Activated T-cell treated with anti-CD3 and anti-CD28 coated beads for 1 hour (primary cell): ENCODE data around the gene ZNF792.
"Not testable (repeated sequence)": the region's sequence is repeated elsewhere in the genome, so short reads cannot be mapped to it uniquely, and the experiment has no call there.

Source experiments
- DNase-seq: peaks from one replicate; pipeline ENCODE4 v3.0.0-alpha.2; 2020; ENCODE audit warnings: low read depth

The ZNF792 gene

DNA sequence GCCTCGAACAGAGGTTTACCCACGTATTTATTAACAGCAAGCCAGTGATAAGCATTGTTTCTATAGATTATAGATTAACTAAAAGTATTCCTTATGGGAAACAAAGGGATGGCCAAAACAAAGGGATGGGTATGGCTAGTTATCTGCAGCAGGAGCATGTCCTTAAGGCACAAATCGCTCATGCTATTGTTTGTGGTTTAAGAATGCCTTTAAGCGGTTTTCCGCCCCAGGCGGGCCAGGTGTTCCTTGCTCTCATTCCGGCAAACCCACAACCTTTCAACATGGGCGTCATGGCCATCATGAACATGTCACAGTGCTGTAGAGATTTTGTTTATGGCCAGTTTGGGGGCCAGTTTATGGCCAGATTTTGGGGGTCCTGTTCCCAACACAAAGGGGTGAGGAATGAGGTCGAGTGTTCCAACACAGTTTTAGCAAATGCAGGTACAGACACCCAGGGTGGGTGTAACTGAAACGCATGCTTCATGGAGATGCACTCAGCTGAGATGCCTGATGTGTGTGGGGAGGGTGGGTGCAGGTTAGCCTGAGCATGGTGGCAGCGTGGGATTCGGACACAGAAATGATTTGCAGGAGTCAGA is 6.3 kb upstream of the ZNF792 start:
- DNase-seq, result not testable (repeated sequence)

DNA sequence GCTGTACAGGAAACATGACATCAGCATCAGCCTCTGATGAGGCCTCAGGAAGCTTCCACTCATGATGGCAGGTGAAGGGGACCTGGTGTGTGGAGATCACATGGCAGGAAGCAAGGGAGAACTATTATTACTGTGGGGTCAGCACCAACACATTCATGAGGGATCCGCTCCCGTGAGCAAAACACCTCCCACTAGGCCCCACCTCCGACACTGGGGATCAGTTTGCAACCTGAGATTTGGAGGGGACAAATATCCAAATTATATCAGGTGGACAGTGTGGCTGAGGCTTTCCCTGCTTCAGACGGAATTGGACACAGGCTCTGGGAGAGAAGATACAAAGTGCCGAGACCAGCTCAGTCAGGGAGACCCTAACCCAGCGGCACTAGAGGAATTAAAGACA is 5.7 kb upstream of the ZNF792 start:
- DNase-seq, result no peak

- DNase-seq, result no peak
Observed at GRCh38 chr19:34967551-34967950, 3.5 kb upstream of the ZNF792 start.

GRCh38 chr19:34965505-34965904 is 1.5 kb upstream of the ZNF792 start:
- DNase-seq, result not testable (repeated sequence)

DNA sequence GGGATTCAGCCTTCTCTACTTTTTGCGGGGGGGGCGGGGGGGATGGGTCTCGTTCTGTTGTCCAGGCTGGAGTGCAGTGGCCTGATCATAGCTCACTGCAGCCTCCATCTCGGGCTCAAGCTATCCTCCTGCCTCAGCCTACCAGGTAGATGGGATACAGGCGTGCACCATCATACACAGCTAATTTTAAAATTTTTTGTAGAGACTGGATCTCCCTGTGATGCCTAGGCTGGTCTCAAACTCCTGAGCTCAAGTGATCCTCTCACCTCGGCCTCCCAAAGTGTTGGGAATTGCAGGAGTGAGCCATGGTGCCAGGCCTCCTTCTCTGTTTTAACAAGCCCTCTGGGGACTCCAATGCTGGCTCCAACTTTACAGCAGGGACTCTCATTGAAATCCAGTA is 569 bp upstream of the ZNF792 start:
- no peak for DNase-seq

DNA sequence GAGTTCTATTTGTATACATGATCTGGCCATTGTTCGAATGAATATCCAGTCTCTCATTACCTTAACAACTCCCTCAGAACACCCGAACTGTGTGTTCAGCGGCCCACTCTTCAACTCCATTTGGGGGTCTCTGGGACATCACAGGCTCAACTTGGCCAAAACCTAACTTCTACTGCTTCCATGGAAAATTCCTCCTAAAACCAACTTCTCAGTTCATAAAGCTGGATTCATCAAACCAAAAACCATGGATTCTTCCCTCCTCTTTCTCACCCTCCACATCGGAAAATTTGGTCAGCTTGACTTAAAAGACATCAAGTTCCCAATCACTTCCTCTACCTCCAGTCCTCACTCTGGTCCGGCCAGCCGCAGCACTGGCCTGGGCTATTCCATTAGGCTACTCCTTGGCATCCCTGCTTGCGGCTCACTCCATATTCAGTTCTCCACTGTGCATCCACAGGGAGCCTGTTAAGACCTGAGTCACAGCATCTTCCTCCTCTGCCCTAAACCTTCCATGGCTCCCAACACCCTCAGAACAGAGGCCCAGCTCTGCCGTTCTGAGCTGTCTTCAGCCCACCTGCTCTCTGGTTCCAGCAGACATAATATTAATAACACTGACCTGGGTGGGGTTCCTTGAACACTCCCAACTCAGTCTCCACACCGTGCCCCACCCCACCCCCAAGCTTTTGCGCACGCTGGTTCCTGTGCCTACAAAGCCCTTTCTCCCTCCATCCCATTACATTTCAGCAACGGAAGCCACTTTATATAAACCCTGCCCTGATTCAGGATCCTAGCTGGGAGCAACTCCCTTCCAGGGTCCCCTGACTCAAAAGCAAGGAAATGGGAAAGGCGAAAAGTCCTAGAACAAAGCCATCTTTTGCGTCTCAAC is 1.1 kb downstream of the ZNF792 start:
- DNase-seq, result no peak

GRCh38 chr19:34961775-34962686 is 2.0 kb downstream of the ZNF792 start:
- no peak for DNase-seq

DNA sequence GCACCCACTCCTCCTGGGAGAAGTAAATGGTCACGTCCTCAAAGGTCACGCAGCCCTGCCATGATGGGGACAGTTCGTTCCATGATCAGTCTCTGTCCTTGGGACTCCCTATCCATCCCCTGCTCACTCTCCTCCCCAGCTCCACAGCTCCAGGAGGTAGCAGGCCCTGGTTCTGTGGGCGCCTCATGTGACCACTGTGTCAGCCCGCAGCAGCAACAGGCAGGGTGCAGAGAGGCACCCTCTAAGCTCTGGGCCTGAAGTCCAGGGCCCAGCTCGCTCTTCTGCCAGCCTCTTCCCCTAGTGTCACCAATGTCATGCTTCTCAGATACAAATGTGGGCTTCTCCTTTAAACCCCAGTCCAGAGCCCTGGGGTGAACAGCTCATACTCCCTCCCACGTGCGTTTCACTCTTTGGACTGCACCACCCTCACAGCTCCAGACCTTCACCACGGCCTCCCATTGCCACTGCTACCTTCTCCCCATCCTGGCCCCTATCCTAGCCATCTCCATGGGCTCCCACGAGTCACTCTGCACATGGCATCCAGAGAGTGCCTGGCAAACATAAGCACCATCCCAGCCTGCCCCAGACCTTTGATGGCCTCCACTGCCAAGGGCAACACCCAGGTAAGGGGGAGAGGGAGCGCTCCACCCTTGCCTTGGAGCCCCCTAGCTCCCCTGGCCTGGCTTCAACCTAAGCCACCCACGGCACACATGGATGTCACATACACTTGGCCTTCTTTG is 2.9 kb downstream of the ZNF792 start:
- no peak for DNase-seq

DNA sequence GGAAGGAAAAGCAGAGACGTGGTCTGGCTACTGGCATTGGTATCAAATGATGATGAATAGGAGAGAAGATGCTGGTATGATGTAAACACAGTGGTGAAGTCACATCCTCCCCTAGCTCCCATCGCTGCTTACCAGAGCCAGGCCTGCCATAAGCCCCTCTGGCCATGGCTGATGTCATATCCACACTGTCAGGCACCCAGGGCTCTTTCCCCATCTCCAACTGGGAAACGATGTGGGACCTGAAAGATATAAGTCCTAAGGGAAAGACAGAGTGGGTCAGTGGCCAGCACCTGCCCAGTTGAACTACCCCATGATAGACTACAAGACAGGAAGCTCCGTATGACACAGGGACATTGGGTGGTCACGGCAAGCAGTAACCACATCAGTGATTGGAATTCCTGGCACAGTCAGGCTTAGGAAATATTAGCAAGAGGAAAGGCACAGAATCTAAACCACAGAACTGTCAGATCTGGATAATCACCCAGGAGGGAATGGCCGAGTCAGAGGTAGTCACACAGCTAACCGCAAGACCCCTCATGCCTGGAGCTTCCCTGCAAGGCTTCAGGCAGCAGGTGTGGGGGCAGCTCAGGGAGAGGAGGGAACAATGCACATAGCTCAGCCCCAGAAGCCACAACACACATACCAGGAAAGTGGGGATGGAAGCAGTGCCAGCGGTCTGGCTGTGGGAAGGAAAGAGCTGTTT is 3.8 kb downstream of the ZNF792 start:
- DNase-seq, result no peak

GRCh38 chr19:34959021-34959420 is 5.0 kb downstream of the ZNF792 start:
- no peak for DNase-seq

DNA sequence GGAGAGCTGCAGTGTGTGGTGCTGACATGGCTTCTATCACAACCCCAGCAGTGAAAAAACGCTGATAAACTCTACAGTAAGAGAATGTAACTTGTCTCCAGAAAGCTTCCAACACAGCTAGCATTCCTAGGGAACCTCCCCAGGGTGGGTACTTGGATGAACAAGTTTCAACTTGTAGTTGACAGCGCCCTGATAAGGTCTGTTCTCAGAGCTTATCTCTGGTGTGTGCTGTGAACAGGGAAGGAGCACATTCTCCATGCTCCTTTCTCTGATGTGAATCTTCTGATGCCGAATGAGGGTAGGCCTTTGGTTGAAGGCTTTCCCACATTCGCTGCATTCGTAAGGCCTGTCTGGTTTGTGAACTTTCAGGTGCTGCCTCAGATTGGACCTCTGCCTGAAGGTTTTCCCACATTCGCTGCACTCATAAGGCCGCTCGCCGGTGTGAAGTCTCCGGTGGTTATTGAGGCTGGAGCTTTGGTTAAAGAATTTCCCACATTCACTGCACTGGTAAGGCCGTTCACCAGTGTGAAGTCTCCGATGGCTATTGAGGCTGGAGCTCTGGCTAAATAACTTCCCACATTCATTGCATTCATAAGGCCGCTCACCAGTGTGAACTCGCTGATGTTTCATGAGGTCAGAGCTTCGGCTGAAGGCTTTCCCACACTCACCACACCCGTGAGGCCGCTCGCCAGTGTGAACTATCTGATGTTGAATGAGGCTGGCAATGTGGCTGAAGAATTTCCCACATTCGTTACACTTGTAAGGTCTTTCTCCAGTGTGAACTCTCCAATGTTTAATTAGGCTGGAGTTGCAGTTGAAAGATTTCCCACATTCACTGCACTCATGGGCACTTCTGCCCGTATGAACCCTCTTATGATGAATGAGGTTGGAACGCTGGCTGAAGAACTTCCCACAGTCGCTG is 5.9 kb downstream of the ZNF792 start:
- DNase-seq, result no peak

GRCh38 chr19:34953092-34953491 is 10.9 kb downstream of the ZNF792 start:
- no peak for DNase-seq

DNA sequence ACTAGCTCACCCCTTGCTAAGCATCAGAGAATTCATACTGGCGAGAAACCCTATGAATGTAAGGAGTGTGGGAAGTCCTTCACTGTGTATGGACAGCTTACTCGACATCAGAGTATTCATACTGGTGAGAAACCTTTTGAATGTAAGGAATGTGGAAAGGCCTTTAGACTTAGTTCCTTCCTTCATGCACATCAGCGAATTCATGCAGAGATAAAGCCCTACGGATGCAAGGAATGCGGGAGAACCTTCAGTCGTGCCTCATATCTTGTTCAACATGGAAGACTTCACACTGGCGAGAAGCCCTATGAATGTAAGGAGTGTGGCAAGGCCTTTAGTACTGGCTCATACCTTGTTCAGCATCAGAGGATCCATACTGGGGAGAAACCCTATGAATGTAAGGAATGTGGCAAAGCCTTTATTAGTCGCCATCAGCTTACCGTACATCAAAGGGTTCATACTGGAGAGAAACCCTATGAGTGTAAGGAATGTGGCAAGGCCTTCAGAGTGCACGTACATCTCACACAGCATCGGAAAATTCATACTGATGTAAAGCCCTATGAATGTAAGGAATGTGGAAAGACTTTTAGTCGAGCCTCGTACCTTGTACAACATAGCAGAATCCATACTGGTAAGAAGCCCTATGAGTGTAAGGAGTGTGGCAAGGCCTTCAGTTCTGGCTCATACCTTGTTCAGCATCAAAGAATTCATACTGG is 20.0 kb downstream of the ZNF792 start:
- DNase-seq, result no peak

- DNase-seq, result no peak
Observed at GRCh38 chr19:34938886-34939285, 25.1 kb downstream of the ZNF792 start.

DNA sequence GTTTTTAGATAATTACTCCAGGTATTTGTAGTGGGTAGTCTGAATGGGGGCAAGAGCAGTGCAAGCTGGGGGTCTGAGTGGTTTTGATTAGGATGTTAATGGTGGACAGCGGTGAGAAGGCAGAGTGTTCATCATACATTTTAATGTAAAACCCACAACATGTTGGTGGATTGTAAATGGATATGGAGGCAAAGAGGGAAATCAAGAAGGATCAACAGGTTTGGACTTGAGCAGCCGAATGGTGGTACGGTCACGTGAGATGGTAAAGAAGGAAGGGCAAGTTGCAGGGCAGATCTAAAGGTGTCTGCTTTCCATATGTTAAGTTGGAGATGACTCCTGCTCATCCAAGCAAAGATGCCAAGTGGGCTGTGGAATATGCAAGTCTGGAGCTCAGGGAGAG is 27.8 kb downstream of the ZNF792 start:
- DNase-seq, result no peak

- no peak for DNase-seq
Observed at GRCh38 chr19:34932494-34932893, 31.5 kb downstream of the ZNF792 start.

- DNase-seq, result peak; percentile 78
Observed at GRCh38 chr19:34926685-34927375, 37.2 kb downstream of the ZNF792 start, which contains the start of gene ZNF30. Gene ZNF30, plus strand, starts transcription at chr19:34926903. Its CDS starts 3,045 bp downstream, at chr19:34929948.

DNA sequence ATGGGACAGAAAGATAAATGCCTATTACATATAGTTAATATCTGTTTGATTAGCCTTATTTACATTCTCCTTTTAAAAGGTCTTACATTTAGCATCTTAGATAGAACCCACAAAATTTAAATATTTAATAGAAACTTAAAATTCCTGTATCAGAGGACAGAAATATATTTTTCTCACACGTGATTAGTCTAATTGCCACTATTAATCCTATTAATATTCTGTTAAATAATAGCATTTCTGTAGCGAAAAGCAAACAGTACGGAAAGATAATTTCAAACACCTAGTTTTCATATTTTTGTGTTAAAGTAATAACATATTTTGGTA is 37.7 kb downstream of the ZNF792 start:
- DNase-seq, result no peak
